Adrenal gland (tissue), 12 donors: ENCODE data around the gene PLXDC2. TPM values are rescaled to one million over a fixed set of nuclear protein-coding genes. Genes with fewer than 3 reads are reported as not detected.

ENCODE experiments used
- DNase-seq, 7 donors: peaks; one replicate each; pipeline ENCODE4 v3.0.0-alpha.2; 2019 to 2020
- H3K27ac ChIP-seq, 5 donors: fragments of 200-600 bp; sonication (generic) in 4 of 5; 1 replicate in 3 of 5; 2 replicates in 2 of 5; pipeline versions ENCODE4 v1.5.1 to v1.8.0; 2016 to 2020; ENCODE audit warnings: mild to moderate bottlenecking in 1 of 5
- H3K27me3 ChIP-seq: fragments of 200-600 bp; 2 replicates; pipeline ENCODE4 v1.8.0; 2021
- H3K36me3 ChIP-seq, 2 donors: fragments of 200-600 bp; replicated peaks in 1 of 2; 1 replicate in 1 of 2; 2 replicates in 1 of 2; pipeline versions ENCODE4 v1.5.1 to v1.8.0; 2018 to 2022
- H3K4me1 ChIP-seq, 2 donors: fragments of 200-600 bp; replicated peaks in 1 of 2; 1 replicate in 1 of 2; 2 replicates in 1 of 2; pipeline versions ENCODE4 v1.5.1 to v1.8.0; 2018 to 2021
- H3K4me3 ChIP-seq, 4 donors: fragments of 200-600 bp; sonication (generic) in 3 of 4; one replicate each; pipeline ENCODE4 v1.5.1; 2016 to 2018
- H3K9me3 ChIP-seq, 3 donors: fragments of 200-600 bp; sonication (generic) in 1 of 3; replicated peaks in 1 of 3; 1 replicate in 2 of 3; 2 replicates in 1 of 3; pipeline versions ENCODE4 v1.5.1 to v1.8.0; 2016 to 2021
- POLR2A ChIP-seq, 2 donors: fragments of 450-650 bp; IDR thresholded peaks; one replicate each; pipeline ENCODE4 v1.6.1; 2017; ENCODE audit warnings: antibody characterized with exemption in 2 of 2, mild to moderate bottlenecking in 2 of 2, moderate library complexity in 1 of 2
- WGBS, 4 donors: extraction: QIAGEN DNeasy Blood & Tissue Kit in 2 of 4; methylation state at CpG; one replicate each; pipeline versions ENCODE4 v1.1.5 to v1.1.7; 2013 to 2017; 5-methylcytosine and 5-hydroxymethylcytosine counted together
- intact Hi-C, 2 donors: fragments of 100-400 bp; cut with DNase I; formaldehyde crosslinking; loops; one replicate each; pipeline versions ENCODE4 v1.14.1 to v1.15.0; 2022 to 2023
- polyA plus RNA-seq, 3 donors: library from polyadenylated mRNA; stranded (reverse); fragments of 200-250 nt in 2 of 3; fragments of 350-450 nt in 1 of 3; fragmentation: Illumina TruSeq in 1 of 3; extraction: RNeasy Lipid Tissue Mini Kit (QIAGEN cat#74804) in 1 of 3; gene quantifications; one replicate each; pipeline ENCODE4 v1.2.3, GENCODE V29; 2013 to 2014
- total RNA-seq, 9 donors: library from RNA; depleted of rRNA in 4 of 9; stranded (reverse); fragments of >200 nt in 4 of 9; fragments of 120-200 nt in 1 of 9; fragmentation: NEBNext Ultra II Directional in 1 of 9; extraction: Animal tissue kit (Norgen Biotek cat#: 25700) in 1 of 9; gene quantifications; one replicate each; pipeline versions ENCODE4 v1.1.0 to v1.2.4, GENCODE V29; 2013 to 2023
- TF ChIP-seq, protein P1 (sequence below), 6 experiments: fragments of 450-650 bp in 4 of 6; fragments of 200-600 bp in 2 of 6; sonication (generic) in 1 of 6; IDR thresholded peaks; 1 replicate in 5 of 6; 2 replicates in 1 of 6; pipeline versions ENCODE4 v1.5.1 to v1.8.0; 2016 to 2021; ENCODE audit warnings: antibody characterized with exemption in 6 of 6, mild to moderate bottlenecking in 2 of 6, moderate library complexity in 1 of 6
- donor health status: healthy with polysubstance abuse.
- donor health status: Bipolar disorder and iron deficiency.
- donor health status: DM: yes; HTN: yes; CAD: no.
- donor health status: DM: no; HTN: no; CAD: no.
- donor health status: DM: no; HTN: no; CAD: no.
- donor health status: DM: yes; HTN: yes; CAD: no.

PLXDC2 gene
- total and polyA plus RNA-seq, 12 donors, result 12.1 to 127 (median 75.1) TPM

GRCh38 chr10:19824381-19825342 lies 8.4 kb downstream of the PLXDC2 start:
- Histone ChIP-seq H3K9me3 (no peaks in the 10 kb centered on the region), H3K36me3 (no peaks in the 10 kb centered on the region), H3K27me3 (no peaks in the 10 kb centered on the region), H3K4me1 (peaks cover 41 to 70% of the 10 kb centered on the region in 2 donors), H3K27ac (peak overlapping the region in 2 of 5 donors; percentile 66 to 67), H3K4me3 (no peak overlapping the region)
- no peak for DNase-seq
- WGBS, 4 donors, result 68 to 72% (median 71%) methylated on average over 5 of the region's 5 CpGs
- no peak for TF ChIP-seq POLR2A (IDR thresholded peaks at IDR 0.05)
- TF ChIP-seq, protein P1, sequence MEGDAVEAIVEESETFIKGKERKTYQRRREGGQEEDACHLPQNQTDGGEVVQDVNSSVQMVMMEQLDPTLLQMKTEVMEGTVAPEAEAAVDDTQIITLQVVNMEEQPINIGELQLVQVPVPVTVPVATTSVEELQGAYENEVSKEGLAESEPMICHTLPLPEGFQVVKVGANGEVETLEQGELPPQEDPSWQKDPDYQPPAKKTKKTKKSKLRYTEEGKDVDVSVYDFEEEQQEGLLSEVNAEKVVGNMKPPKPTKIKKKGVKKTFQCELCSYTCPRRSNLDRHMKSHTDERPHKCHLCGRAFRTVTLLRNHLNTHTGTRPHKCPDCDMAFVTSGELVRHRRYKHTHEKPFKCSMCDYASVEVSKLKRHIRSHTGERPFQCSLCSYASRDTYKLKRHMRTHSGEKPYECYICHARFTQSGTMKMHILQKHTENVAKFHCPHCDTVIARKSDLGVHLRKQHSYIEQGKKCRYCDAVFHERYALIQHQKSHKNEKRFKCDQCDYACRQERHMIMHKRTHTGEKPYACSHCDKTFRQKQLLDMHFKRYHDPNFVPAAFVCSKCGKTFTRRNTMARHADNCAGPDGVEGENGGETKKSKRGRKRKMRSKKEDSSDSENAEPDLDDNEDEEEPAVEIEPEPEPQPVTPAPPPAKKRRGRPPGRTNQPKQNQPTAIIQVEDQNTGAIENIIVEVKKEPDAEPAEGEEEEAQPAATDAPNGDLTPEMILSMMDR (IDR thresholded peaks at IDR 0.05), result no peak
- intact Hi-C loops, result no loop called here

DNA sequence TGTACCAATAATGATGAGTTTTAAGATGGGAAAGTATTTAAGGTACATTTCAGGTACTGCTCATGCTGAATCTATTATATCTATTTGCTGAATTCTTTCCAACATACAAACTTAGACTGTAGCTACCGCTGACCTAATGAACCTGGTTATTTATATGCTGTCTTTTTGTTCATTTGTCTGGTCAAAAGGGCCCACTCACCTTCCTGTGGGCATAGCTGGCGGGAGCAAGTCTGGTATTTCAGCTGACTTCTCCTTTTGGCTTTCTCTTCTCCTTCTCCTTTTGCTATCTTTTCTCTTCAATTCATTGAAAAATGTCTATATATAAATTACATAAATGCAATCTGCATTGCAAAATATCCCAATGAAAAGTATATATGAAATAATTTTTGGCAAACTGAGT lies 9.5 kb downstream of the PLXDC2 start:
- intact Hi-C loops, result no loop called here
- 60 to 85% (median 68%) methylated on average over 2 of the region's 2 CpGs for WGBS, 4 donors
- H3K4me1 ChIP-seq, result peaks cover 42 to 69% of the 10 kb centered on the region in 2 donors
- H3K4me3 ChIP-seq, result no peak overlapping the region
- no peak for TF ChIP-seq POLR2A (IDR thresholded peaks at IDR 0.05)
- TF ChIP-seq, protein P1 (IDR thresholded peaks at IDR 0.05), result no peak
- peak overlapping the region in 3 of 5 donors; percentile 10 to 67 (median 66) for H3K27ac ChIP-seq
- no peaks in the 10 kb centered on the region for H3K36me3 ChIP-seq
- DNase-seq, result no peak
- H3K9me3 ChIP-seq, result no peaks in the 10 kb centered on the region
- H3K27me3 ChIP-seq, result no peaks in the 10 kb centered on the region

DNA sequence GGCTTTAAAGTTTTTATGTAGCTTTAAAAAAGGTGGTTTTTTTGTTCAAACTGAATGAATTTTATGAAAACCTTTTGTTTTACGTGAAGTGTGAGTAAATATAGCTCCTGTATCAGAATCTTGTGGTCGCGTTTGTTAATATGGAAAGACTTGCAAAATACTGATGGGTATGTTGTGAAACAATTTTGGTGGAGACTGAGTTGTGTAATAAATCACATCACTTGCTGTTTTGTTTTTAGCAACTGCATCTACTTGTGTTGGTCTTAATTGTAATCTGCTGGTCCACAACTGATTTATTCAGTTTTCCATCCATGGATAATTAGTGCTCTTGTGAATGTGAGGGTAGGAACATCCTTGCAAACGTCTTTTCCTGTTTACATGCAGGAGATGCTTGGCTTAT lies 10.5 kb downstream of the PLXDC2 start:
- TF ChIP-seq, protein P1 (IDR thresholded peaks at IDR 0.05), result no peak
- TF ChIP-seq POLR2A (IDR thresholded peaks at IDR 0.05), result no peak
- no peaks in the 10 kb centered on the region for H3K9me3 ChIP-seq
- H3K36me3 ChIP-seq, result no peaks in the 10 kb centered on the region
- WGBS, 4 donors, result 32 to 55% (median 39%) methylated on average over 4 of the region's 4 CpGs
- peak overlapping the region in 1 of 4 donors; percentile 30 for H3K4me3 ChIP-seq
- H3K4me1 ChIP-seq, result peaks cover 42 to 63% of the 10 kb centered on the region in 2 donors
- peak overlapping the region in 3 of 5 donors; percentile 12 to 67 (median 52) for H3K27ac ChIP-seq
- DNase-seq, result no peak
- no peaks in the 10 kb centered on the region for H3K27me3 ChIP-seq
- intact Hi-C loops, result no loop called here

GRCh38 chr10:19828278-19829049 lies 12.2 kb downstream of the PLXDC2 start:
- WGBS, 4 donors, result 33 to 45% (median 38%) methylated on average over 3 of the region's 3 CpGs
- intact Hi-C loops, result no loop called here

More at GRCh38 chr10:19828278-19829049, 12.2 kb downstream of the PLXDC2 start:
- Histone ChIP-seq H3K36me3 (no peaks in the 10 kb centered on the region), H3K27me3 (no peaks in the 10 kb centered on the region), H3K27ac (peak overlapping the region; percentile 33 to 67 (median 55)), H3K4me1 (peaks cover 52 to 79% of the 10 kb centered on the region in 2 donors), H3K9me3 (no peaks in the 10 kb centered on the region), H3K4me3 (no peak overlapping the region)
- TF ChIP-seq POLR2A (IDR thresholded peaks at IDR 0.05), result peak in 1 of 2 donors; percentile 12
- TF ChIP-seq, protein P1 (IDR thresholded peaks at IDR 0.05), result no peak
- DNase-seq, result peak; percentile 33 to 79 (median 53)
